KBM-7 (cell line): ENCODE results near the gene TCEA2.
A peak's percentile ranks its signal among the peaks of the same experiment; 100 is the strongest.

Experiments
- DNase-seq: peaks from one replicate; pipeline ENCODE4 v3.0.0-alpha.2; 2015
- in situ Hi-C: fragments of 300-500 bp; cut with MboI; formaldehyde crosslinking; loops from 2 replicates; pipeline ENCODE4 v1.14.3; 2020; ENCODE audit warnings: low sequenced_read_pairs, low pct_unique_long_range_greater_than_20kb, mixed read lengths

Gene TCEA2

GRCh38 chr20:64047968-64048401 is 15.0 kb upstream of the TCEA2 start:
- in situ Hi-C loops = no loop called here
- DNase-seq = no peak

- in situ Hi-C loops = no loop called here
- no peak for DNase-seq
These were observed 14.5 kb upstream of the TCEA2 start for GRCh38 chr20:64048402-64049044.

GRCh38 chr20:64049060-64049877 is 13.7 kb upstream of the TCEA2 start, which contains the start of gene SOX18:
SOX18 (minus strand) TSS chr20:64049639; CDS start chr20:64049516, 123 bp downstream.
- DNase-seq = no peak
- in situ Hi-C loops = no loop called here

GRCh38 chr20:64049878-64050260 is 13.1 kb upstream of the TCEA2 start:
- in situ Hi-C loops = no loop called here
- DNase-seq = peak; percentile 30

GRCh38 chr20:64050261-64051032 is 12.6 kb upstream of the TCEA2 start:
- in situ Hi-C loops = no loop called here
- DNase-seq = no peak

- DNase-seq = no peak
- in situ Hi-C loops = no loop called here
These were observed 12.0 kb upstream of the TCEA2 start for GRCh38 chr20:64051033-64051452.

- in situ Hi-C loops = no loop called here
- no peak for DNase-seq
These were observed 11.3 kb upstream of the TCEA2 start for GRCh38 chr20:64051561-64052325.

- DNase-seq = no peak
- in situ Hi-C loops = no loop called here
These were observed 10.7 kb upstream of the TCEA2 start for GRCh38 chr20:64052326-64052722.

GRCh38 chr20:64052987-64053840 is 9.8 kb upstream of the TCEA2 start:
- in situ Hi-C loops = no loop called here
- no peak for DNase-seq

GRCh38 chr20:64053841-64054661 is 8.9 kb upstream of the TCEA2 start:
- in situ Hi-C loops = no loop called here
- peak; percentile 70 for DNase-seq

GRCh38 chr20:64055396-64055892 is 7.6 kb upstream of the TCEA2 start:
- DNase-seq = no peak
- in situ Hi-C loops = no loop called here

GRCh38 chr20:64055893-64056638 is 6.9 kb upstream of the TCEA2 start:
- in situ Hi-C loops = no loop called here
- peak; percentile 52 for DNase-seq

- DNase-seq = no peak
- in situ Hi-C loops = no loop called here
These were observed 6.4 kb upstream of the TCEA2 start for GRCh38 chr20:64056639-64056888.

- in situ Hi-C loops = no loop called here
- no peak for DNase-seq
These were observed 5.9 kb upstream of the TCEA2 start for GRCh38 chr20:64056889-64057627.

GRCh38 chr20:64057628-64058498 is 5.1 kb upstream of the TCEA2 start:
- in situ Hi-C loops = no loop called here
- peak; percentile 77 for DNase-seq
